Fibroblast of pulmonary artery (primary cell): ENCODE results near the gene SLC35A3.

ENCODE experiments used
- DNase-seq: peaks from one replicate; pipeline ENCODE4 v3.0.0-alpha.2; 2010; ENCODE audit warnings: low read depth
- H3K4me3 ChIP-seq: replicated peaks from 2 replicates; pipeline ENCODE4 v1.5.1; 2011; ENCODE audit warnings: low read depth, mild to moderate bottlenecking, control low read depth, low read length, moderate library complexity
- TF ChIP-seq, protein P1 (sequence below): IDR thresholded peaks from 2 replicates; pipeline ENCODE4 v1.5.1; 2011; ENCODE audit warnings: mild to moderate bottlenecking, control low read depth, low read length, inconsistent platforms; ENCODE audit errors: missing control alignments

Gene SLC35A3

GRCh38 chr1:99969729-99970621 is at the start of gene SLC35A3:
Gene SLC35A3, plus strand, starts transcription at chr1:99969996. Its CDS starts 23,559 bp downstream, at chr1:99993555.
- TF ChIP-seq, protein P1, sequence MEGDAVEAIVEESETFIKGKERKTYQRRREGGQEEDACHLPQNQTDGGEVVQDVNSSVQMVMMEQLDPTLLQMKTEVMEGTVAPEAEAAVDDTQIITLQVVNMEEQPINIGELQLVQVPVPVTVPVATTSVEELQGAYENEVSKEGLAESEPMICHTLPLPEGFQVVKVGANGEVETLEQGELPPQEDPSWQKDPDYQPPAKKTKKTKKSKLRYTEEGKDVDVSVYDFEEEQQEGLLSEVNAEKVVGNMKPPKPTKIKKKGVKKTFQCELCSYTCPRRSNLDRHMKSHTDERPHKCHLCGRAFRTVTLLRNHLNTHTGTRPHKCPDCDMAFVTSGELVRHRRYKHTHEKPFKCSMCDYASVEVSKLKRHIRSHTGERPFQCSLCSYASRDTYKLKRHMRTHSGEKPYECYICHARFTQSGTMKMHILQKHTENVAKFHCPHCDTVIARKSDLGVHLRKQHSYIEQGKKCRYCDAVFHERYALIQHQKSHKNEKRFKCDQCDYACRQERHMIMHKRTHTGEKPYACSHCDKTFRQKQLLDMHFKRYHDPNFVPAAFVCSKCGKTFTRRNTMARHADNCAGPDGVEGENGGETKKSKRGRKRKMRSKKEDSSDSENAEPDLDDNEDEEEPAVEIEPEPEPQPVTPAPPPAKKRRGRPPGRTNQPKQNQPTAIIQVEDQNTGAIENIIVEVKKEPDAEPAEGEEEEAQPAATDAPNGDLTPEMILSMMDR = no peak
- peak; percentile 69 for DNase-seq
- peak within 1 kb of the TSS; percentile 88 for H3K4me3 ChIP-seq

- no peak for DNase-seq
- H3K4me3 ChIP-seq = no peak overlapping the region
- TF ChIP-seq, protein P1 = no peak
Measured at GRCh38 chr1:99934801-99935200, 35.0 kb upstream of the SLC35A3 start.

- no peak overlapping the region for H3K4me3 ChIP-seq
- TF ChIP-seq, protein P1 = no peak
- DNase-seq = no peak
Measured at GRCh38 chr1:99935534-99935933, 34.3 kb upstream of the SLC35A3 start.

- DNase-seq = no peak
- TF ChIP-seq, protein P1 = no peak
- H3K4me3 ChIP-seq = no peak overlapping the region
Measured at GRCh38 chr1:99936071-99936470, 33.7 kb upstream of the SLC35A3 start.

DNA sequence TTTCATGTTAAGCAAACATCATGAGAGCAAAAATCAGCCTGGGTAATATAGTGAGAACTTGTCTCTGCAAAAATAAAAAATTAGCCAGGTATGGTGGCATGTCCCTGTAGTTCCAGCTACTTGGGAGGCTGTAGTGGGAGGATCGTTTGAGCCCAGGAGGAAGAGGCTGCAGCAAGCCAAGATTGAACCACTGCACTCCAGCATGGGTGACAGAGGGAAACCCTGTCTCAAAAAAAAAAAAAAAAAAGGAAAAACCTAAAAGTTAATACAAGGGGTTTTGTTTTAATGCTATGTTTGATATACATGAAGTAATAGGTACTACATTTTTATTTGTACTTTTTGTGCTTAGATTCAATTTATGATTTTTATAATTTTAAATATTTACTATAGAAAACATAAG is 27.1 kb upstream of the SLC35A3 start:
- H3K4me3 ChIP-seq = no peak overlapping the region
- TF ChIP-seq, protein P1 = no peak
- DNase-seq = no peak

DNA sequence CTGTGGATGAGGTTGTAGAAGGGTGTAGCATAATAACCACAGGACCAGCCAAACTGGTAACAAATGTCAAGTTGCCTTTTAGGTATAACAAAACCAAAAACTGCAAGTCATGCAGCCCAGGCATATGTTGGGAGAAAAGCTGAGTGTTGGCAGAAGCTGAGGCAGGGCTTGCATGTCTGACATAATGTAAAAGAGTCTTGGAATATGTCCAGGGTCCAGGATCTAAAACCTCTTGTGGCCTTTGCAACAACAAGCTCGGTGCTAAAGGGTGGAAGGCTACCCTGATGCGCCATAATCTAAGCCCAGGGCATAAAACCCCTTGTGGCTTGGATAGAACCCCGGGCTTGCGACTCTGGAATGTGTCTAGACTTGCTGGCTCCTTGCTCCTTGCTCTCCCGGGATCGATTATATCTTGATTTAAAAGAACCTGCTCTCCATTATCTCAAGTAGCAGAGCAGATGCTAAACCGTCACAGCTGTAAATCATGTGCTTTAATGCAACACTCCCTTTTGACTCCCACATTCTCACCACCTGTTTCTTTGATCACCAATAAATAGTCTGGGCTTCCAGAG is 26.5 kb upstream of the SLC35A3 start:
- peak; percentile 79 for DNase-seq
- TF ChIP-seq, protein P1 = no peak
- H3K4me3 ChIP-seq = no peak overlapping the region
